Measurements from ENCODE around the gene PRM1.

PRM1 gene

GRCh38 chr16:11315510-11315909 is 34.4 kb upstream of the PRM1 start:
- no peak for DNase-seq (ENCODE audit: low spot score)
- ChIA-PET POLR2A (ENCODE audit: low non-redundant PET) (no interaction called here), CTCF (no interaction called here)
- TF ChIP-seq CTCF (conservative IDR thresholded peaks at IDR 0.05; ENCODE audit: low read depth), result no peak
- no peak overlapping the region for H3K27ac ChIP-seq

- CTCF ChIA-PET, result no interaction called here
- TF ChIP-seq CTCF (conservative IDR thresholded peaks at IDR 0.05; ENCODE audit: low read depth), result no peak
- H3K27ac ChIP-seq, result no peak overlapping the region
- POLR2A ChIA-PET (ENCODE audit: low non-redundant PET), result no interaction called here
- no peak for DNase-seq (ENCODE audit: low spot score)
Measured at GRCh38 chr16:11314309-11314894, 33.3 kb upstream of the PRM1 start.

- DNase-seq (ENCODE audit: low spot score), result no peak
- TF ChIP-seq CTCF (conservative IDR thresholded peaks at IDR 0.05; ENCODE audit: low read depth), result no peak
- ChIA-PET CTCF (interaction anchor here (0.7 kb wide), 1 partner anchor 14 kb away, joined by 3 read pairs; no protein-coding TSS in a partner anchor), POLR2A (ENCODE audit: low non-redundant PET) (no interaction called here)
- H3K27ac ChIP-seq, result no peak overlapping the region
Measured at GRCh38 chr16:11313493-11314308, 32.6 kb upstream of the PRM1 start.

GRCh38 chr16:11312718-11313492 is 31.8 kb upstream of the PRM1 start:
- peak; percentile 44 for DNase-seq (ENCODE audit: low spot score)
- ChIA-PET CTCF (interaction anchor here (0.7 to 0.9 kb wide), 3 partner anchors 13 to 1776 kb away, joined by 3 read pairs; no protein-coding TSS in a partner anchor), POLR2A (ENCODE audit: low non-redundant PET) (no interaction called here)
- peak overlapping the region; percentile 24 for H3K27ac ChIP-seq
- TF ChIP-seq CTCF (conservative IDR thresholded peaks at IDR 0.05; ENCODE audit: low read depth), result no peak

- TF ChIP-seq CTCF (conservative IDR thresholded peaks at IDR 0.05; ENCODE audit: low read depth), result no peak
- no peak overlapping the region for H3K27ac ChIP-seq
- POLR2A ChIA-PET (ENCODE audit: low non-redundant PET), result no interaction called here
- CTCF ChIA-PET, result no interaction called here
- no peak for DNase-seq (ENCODE audit: low spot score)
Measured at GRCh38 chr16:11310997-11311561, 29.9 kb upstream of the PRM1 start.

GRCh38 chr16:11310634-11310977 is 29.5 kb upstream of the PRM1 start:
- H3K27ac ChIP-seq, result no peak overlapping the region
- ChIA-PET POLR2A (ENCODE audit: low non-redundant PET) (no interaction called here), CTCF (no interaction called here)
- no peak for DNase-seq (ENCODE audit: low spot score)
- TF ChIP-seq CTCF (conservative IDR thresholded peaks at IDR 0.05; ENCODE audit: low read depth), result no peak

Measured in RWPE1 (cell line).